Ishikawa (cell line): Measurements from ENCODE around the gene CR1.

Experiments
- CEBPB ChIP-seq: IDR thresholded peaks from 2 replicates; pipeline ENCODE4 v1.6.1; 2012
- CREB1 ChIP-seq: IDR thresholded peaks from 2 replicates; pipeline ENCODE4 v1.6.1; 2012; ENCODE audit warnings: low read depth
- EGR1 ChIP-seq: IDR thresholded peaks from 2 replicates; pipeline ENCODE4 v1.6.1; 2012
- EP300 ChIP-seq: IDR thresholded peaks from 2 replicates; pipeline ENCODE4 v1.6.1; 2012; ENCODE audit warnings: borderline replicate concordance
- MAX ChIP-seq: IDR thresholded peaks from 2 replicates; pipeline ENCODE4 v1.6.1; 2012
- RAD21 ChIP-seq: IDR thresholded peaks from 2 replicates; pipeline ENCODE4 v1.6.1; 2012; ENCODE audit warnings: low read depth
- TAF1 ChIP-seq: IDR thresholded peaks from 2 replicates; pipeline ENCODE4 v1.6.1; 2012; ENCODE audit warnings: low read depth, mild to moderate bottlenecking
- TEAD4 ChIP-seq: IDR thresholded peaks from 2 replicates; pipeline ENCODE4 v1.6.1; 2012
- USF1 ChIP-seq: IDR thresholded peaks from 2 replicates; pipeline ENCODE4 v1.6.1; 2012
- YY1 ChIP-seq: IDR thresholded peaks from 2 replicates; pipeline ENCODE4 v1.6.1; 2012; ENCODE audit warnings: low read depth
- ZBTB7A ChIP-seq: IDR thresholded peaks from 2 replicates; pipeline ENCODE4 v1.6.1; 2012; ENCODE audit warnings: low read depth

GRCh38 chr1:207648334-207649209, 152.6 kb downstream of the CR1 start:
- TF ChIP-seq USF1 (no peak), TAF1 (no peak), RAD21 (no peak), MAX (no peak), CREB1 (no peak), YY1 (no peak), EP300 (no peak), ZBTB7A (no peak), EGR1 (no peak), CEBPB (no peak), TEAD4 (no peak)
